HEK293T (cell line): ENCODE results near the gene RAPGEF1.

Experiments
- CTCF ChIA-PET: fragments of 350-600 bp; formaldehyde crosslinking; extraction: SDS; loops from one replicate; lab custom pipeline; 2021; ENCODE audit warnings: antibody characterized with exemption, inconsistent platforms; lab: Yijun Ruan, JAX
- POLR2A ChIA-PET: fragments of 350-600 bp; formaldehyde crosslinking; extraction: SDS; loops from one replicate; lab custom pipeline; 2020; ENCODE audit warnings: antibody characterized with exemption, inconsistent platforms; lab: Yijun Ruan, JAX
- DNase-seq: peaks from one replicate; pipeline ENCODE4 v3.0.0; 2012; ENCODE audit warnings: mixed read lengths; ENCODE audit errors: extremely low spot score
- ARNT ChIP-seq: fragments of 450-650 bp; IDR thresholded peaks from 2 replicates; pipeline ENCODE4 v1.6.1; 2017; ENCODE audit warnings: mild to moderate bottlenecking
- BHLHE40 ChIP-seq: fragments of 450-650 bp; IDR thresholded peaks from 2 replicates; pipeline ENCODE4 v1.6.1; 2016; ENCODE audit warnings: mild to moderate bottlenecking, moderate library complexity, borderline replicate concordance
- CTBP1 ChIP-seq: fragments of 450-650 bp; IDR thresholded peaks from 2 replicates; pipeline ENCODE4 v1.6.1; 2016; ENCODE audit warnings: borderline replicate concordance
- ELF4 ChIP-seq: fragments of 450-650 bp; IDR thresholded peaks from 2 replicates; pipeline ENCODE4 v1.6.1; 2017; ENCODE audit warnings: antibody characterized with exemption
- FOXA1 ChIP-seq: fragments of 450-650 bp; IDR thresholded peaks from 2 replicates; pipeline ENCODE4 v1.6.1; 2016; ENCODE audit warnings: mild to moderate bottlenecking
- FOXK2 ChIP-seq: fragments of 450-650 bp; IDR thresholded peaks from 2 replicates; pipeline ENCODE4 v1.6.1; 2016; ENCODE audit warnings: mild to moderate bottlenecking
- FOXM1 ChIP-seq: fragments of 450-650 bp; IDR thresholded peaks from 2 replicates; pipeline ENCODE4 v1.6.1; 2017; ENCODE audit warnings: mild to moderate bottlenecking, borderline replicate concordance
- HDGF ChIP-seq: fragments of 450-650 bp; IDR thresholded peaks from 2 replicates; pipeline ENCODE4 v1.6.1; 2017; ENCODE audit warnings: antibody characterized with exemption, borderline replicate concordance
- L3MBTL2 ChIP-seq: fragments of 450-650 bp; conservative IDR thresholded peaks from 2 replicates; pipeline ENCODE4 v1.6.1; 2016; ENCODE audit warnings: mild to moderate bottlenecking
- LEF1 ChIP-seq: fragments of 450-650 bp; IDR thresholded peaks from 2 replicates; pipeline ENCODE4 v1.6.1; 2017; ENCODE audit warnings: mild to moderate bottlenecking, borderline replicate concordance
- NFRKB ChIP-seq: fragments of 450-650 bp; IDR thresholded peaks from 2 replicates; pipeline ENCODE4 v1.6.1; 2016; ENCODE audit warnings: mild to moderate bottlenecking, moderate library complexity
- SP1 ChIP-seq: fragments of 450-650 bp; IDR thresholded peaks from 2 replicates; pipeline ENCODE4 v1.6.1; 2017
- SUZ12 ChIP-seq: fragments of 450-650 bp; IDR thresholded peaks from 2 replicates; pipeline ENCODE4 v1.6.1; 2016; ENCODE audit warnings: mild to moderate bottlenecking
- TARDBP ChIP-seq: fragments of 450-650 bp; IDR thresholded peaks from 2 replicates; pipeline ENCODE4 v1.6.1; 2016
- ZNF384 ChIP-seq: fragments of 450-650 bp; IDR thresholded peaks from 2 replicates; pipeline ENCODE4 v1.6.1; 2016
- TF ChIP-seq, protein P1 (sequence below): fragments of 450-650 bp; IDR thresholded peaks from 2 replicates; pipeline ENCODE4 v1.6.1; 2016

Gene RAPGEF1

DNA sequence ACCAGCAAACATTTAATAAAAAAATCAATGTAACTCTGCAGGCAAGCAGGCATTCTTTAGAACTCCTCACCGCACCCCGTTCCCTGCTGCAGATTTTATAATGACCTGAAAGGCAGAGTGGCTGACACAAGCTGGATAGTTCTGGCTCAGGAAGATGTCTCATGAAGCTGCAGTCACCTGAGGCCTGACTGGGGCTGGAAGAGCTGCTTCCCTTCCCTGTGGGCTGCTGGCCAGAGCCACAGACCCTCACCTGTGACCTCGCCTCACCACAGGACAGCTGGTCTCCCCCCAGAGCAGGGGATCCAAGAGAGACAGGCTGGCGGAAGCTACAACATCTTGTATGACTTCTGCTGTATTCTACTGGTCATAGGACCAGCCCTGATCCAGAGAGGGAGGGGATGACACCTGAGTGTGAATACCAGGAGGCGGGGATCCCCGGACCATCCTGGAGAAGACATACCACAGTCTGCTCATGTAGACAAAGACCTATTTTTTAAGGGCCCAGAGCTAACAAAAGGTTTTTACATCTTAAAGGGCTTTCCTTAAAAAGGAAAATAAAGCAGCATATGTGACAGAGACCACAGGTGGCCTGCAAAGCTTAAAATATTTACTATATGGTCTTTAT, 43.9 kb downstream of the RAPGEF1 start:
- ChIA-PET POLR2A (no interaction called here), CTCF (interaction anchor here (1.3 to 2.6 kb wide), 2 partner anchors 17 to 23 kb away, joined by 4 to 7 read pairs; no protein-coding TSS in a partner anchor)
- TF ChIP-seq LEF1 (no peak), FOXM1 (no peak), BHLHE40 (no peak), FOXK2 (no peak), TARDBP (no peak), ZNF384 (no peak), SUZ12 (no peak), SP1 (no peak), CTBP1 (no peak), NFRKB (no peak), ELF4 (no peak), HDGF (no peak), ARNT (no peak), FOXA1 (no peak), L3MBTL2 (no peak)
- TF ChIP-seq, protein P1, sequence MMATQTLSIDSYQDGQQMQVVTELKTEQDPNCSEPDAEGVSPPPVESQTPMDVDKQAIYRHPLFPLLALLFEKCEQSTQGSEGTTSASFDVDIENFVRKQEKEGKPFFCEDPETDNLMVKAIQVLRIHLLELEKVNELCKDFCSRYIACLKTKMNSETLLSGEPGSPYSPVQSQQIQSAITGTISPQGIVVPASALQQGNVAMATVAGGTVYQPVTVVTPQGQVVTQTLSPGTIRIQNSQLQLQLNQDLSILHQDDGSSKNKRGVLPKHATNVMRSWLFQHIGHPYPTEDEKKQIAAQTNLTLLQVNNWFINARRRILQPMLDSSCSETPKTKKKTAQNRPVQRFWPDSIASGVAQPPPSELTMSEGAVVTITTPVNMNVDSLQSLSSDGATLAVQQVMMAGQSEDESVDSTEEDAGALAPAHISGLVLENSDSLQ = no peak
- DNase-seq = no peak

DNA sequence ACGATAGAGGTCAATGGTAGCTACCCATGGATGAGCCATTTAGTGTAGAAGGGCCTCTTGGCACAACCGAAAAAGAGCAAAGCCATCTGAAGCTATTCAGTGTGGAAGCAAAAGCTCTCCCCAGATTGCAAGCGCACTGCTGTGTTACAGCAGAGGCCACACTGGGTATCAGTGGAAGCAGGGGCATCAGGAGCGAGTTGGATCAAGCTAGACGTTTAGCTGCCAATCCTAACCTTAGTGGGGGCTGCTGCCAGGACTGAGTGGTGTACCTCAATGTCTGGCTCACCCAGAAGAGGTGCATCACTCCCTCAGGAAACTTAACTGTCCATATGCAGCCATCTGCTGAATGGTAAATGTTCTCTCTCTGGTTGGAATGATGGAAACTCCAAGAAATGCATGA, 44.5 kb downstream of the RAPGEF1 start:
- ChIA-PET CTCF (interaction anchor here (2.6 kb wide), 1 partner anchor 17 kb away, joined by 7 read pairs; no protein-coding TSS in a partner anchor), POLR2A (no interaction called here)
- DNase-seq = no peak
- TF ChIP-seq ZNF384 (no peak), FOXA1 (no peak), FOXK2 (no peak), SP1 (no peak), L3MBTL2 (no peak), ARNT (no peak), FOXM1 (no peak), LEF1 (no peak), SUZ12 (no peak), BHLHE40 (no peak)
- TF ChIP-seq, protein P1 = no peak

DNA sequence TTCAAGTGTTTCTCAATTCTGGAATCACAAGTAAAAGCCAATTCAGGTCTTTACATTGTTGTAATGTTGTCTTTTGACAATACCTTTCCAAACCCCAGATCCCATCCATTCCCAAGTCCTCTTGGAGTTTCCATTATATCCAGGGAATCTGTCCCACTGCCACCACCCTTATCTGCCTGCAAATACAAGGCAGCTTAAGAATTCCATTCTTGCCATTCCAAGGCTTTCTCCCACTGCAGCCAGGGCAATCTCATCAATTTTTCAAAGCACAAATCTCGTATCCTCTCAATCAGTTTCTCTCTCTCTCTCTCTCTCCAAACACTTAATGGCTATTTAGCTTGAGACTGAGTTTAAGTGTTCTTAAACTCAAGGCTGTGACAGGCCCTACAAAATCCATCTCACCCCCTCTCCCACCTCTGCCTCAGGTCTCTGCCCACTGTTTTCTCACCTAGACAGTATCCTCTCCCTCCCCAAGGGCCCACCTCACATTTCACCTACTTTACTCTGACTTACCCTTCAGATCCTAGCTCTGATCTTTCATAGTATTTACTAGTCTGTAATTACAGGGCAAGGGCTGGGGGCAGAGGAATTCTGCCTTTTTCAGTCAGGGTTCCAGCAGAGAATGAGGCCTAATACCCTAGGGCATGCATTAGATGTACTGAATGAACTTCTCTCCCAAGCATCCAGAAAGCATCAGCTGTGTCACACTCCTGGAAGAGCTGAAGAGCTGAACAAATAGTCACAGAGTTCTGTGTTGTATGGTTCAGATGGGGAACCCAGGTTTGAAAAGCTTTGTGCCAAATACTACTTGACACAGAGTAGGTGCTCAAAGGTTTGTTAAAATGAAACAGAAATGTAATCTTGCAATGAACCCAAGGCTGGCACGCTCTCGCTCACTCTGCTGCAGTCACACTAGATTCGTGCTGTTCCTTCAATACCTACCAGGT, 46.0 kb downstream of the RAPGEF1 start:
- TF ChIP-seq FOXM1 (no peak), SUZ12 (no peak), TARDBP (no peak), L3MBTL2 (no peak), ARNT (no peak), FOXK2 (no peak), HDGF (no peak), CTBP1 (no peak), NFRKB (no peak), ELF4 (no peak), SP1 (no peak), FOXA1 (no peak), LEF1 (no peak), BHLHE40 (no peak), ZNF384 (no peak)
- TF ChIP-seq, protein P1 = no peak

DNA sequence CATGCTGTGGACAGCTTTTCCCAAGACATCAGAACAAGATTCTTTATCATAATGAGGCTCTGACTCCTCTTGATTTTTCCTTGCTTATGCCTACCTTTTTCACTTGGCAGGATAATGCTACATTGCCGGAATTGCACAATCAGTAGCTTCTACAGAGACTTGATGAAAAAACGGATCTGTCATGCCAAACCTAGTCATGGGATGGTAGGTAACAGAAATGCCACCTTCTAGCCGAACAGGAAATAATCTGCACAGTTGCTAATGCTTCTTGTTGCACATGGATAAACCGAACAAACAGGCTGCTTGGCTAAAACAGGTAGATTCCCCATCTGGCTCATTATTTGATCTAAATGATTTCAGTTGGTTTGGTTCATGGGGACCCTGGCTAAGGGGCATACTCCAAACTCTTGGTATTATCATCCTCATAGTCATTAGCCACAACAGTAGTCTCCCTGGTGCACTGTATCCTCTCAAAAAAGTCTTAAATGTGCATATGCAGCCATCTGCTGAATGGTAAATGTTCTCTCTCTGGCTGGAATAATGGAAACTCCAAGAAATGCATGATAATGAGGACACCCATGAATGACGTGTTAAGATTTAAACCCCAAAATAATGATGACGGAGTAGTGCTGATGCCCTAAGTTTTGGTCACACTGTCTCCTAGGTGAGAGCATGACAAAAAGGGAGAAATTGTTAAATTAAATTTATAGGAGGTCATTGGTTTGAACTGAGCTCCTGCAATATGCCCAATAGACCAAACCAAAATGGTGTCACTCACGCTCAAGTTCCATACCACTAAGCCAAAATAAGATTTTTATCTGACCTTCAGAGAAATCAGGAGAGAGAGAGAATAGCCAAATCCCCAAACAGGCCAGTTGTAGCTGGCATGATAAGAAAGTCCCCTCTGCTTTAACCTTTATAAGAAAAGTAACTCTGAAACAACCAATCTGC, 47.0 kb downstream of the RAPGEF1 start:
- no peak for TF ChIP-seq CTBP1
- TF ChIP-seq, protein P1 = no peak
- no peak for TF ChIP-seq FOXA1
- no peak for TF ChIP-seq ZNF384
- no peak for TF ChIP-seq FOXM1
- TF ChIP-seq NFRKB = no peak
- no peak for TF ChIP-seq L3MBTL2
- no peak for TF ChIP-seq FOXK2
- no peak for TF ChIP-seq BHLHE40
- TF ChIP-seq SP1 = no peak
- no peak for TF ChIP-seq TARDBP
- TF ChIP-seq LEF1 = no peak
- TF ChIP-seq ELF4 = no peak
- no peak for TF ChIP-seq HDGF
- TF ChIP-seq ARNT = no peak
- TF ChIP-seq SUZ12 = no peak
- ChIA-PET CTCF (no interaction called here), POLR2A (no interaction called here)
- DNase-seq = no peak

More for the DNA sequence above, 46.0 kb downstream of the RAPGEF1 start:
- POLR2A ChIA-PET = no interaction called here
- CTCF ChIA-PET = no interaction called here
- DNase-seq = no peak
